Lower lobe of right lung (tissue), 2 donors: Measurements from ENCODE around the gene UCK1. TPM values are rescaled to one million over a fixed set of nuclear protein-coding genes. Genes with fewer than 3 reads are reported as not detected.

ENCODE experiments used
- ATAC-seq, 2 donors: fragments of 200-7000 bp; cut with Tn5 transposase; one replicate each; pipeline ENCODE4 v1.9.1; 2020 to 2022; ENCODE audit warnings: mild to moderate bottlenecking in 2 of 2, moderate library complexity in 2 of 2
- DNase-seq: peaks from one replicate; pipeline ENCODE4 v3.0.0-alpha.2; 2020
- H3K27ac ChIP-seq: fragments of 200-600 bp; one replicate; pipeline ENCODE4 v1.8.0; 2022
- H3K27me3 ChIP-seq: fragments of 200-600 bp; one replicate; pipeline ENCODE4 v1.8.0; 2022; ENCODE audit warnings: low read depth
- H3K36me3 ChIP-seq: fragments of 200-600 bp; one replicate; pipeline ENCODE4 v1.8.0; 2022; ENCODE audit warnings: mild to moderate bottlenecking
- H3K4me1 ChIP-seq: fragments of 200-600 bp; one replicate; pipeline ENCODE4 v1.8.0; 2022
- H3K4me3 ChIP-seq: fragments of 200-600 bp; one replicate; pipeline ENCODE4 v1.8.0; 2022; ENCODE audit warnings: mild to moderate bottlenecking
- H3K9me3 ChIP-seq: fragments of 200-600 bp; one replicate; pipeline ENCODE4 v1.8.0; 2022
- intact Hi-C: fragments of 100-400 bp; cut with DNase I; formaldehyde crosslinking; loops from one replicate; pipeline ENCODE4 v1.11.0; 2022
- total RNA-seq: library from RNA; stranded (reverse); fragmentation: NEBNext Ultra II Directional; extraction: Animal tissue kit (Norgen Biotek cat#: 25700); gene quantifications from one replicate; pipeline ENCODE4 v1.2.1, GENCODE V29; 2021
- TF ChIP-seq, protein P1 (sequence below): fragments of 200-600 bp; IDR thresholded peaks from one replicate; pipeline ENCODE4 v1.8.0; 2022; ENCODE audit warnings: antibody characterized with exemption, mild to moderate bottlenecking
- donor health status: DM: no; HTN: yes; CAD: no; lungs with severe emphysema.

UCK1 gene
- total RNA-seq, 1 donor from 2014 or later: 25.9 TPM

- Histone ChIP-seq H3K27me3 (no peaks in the 10 kb centered on the region), H3K4me1 (no peaks in the 10 kb centered on the region), H3K4me3 (no peak overlapping the region), H3K36me3 (peaks cover 100% of the 10 kb centered on the region), H3K9me3 (no peaks in the 10 kb centered on the region), H3K27ac (no peak overlapping the region)
- TF ChIP-seq, protein P1, sequence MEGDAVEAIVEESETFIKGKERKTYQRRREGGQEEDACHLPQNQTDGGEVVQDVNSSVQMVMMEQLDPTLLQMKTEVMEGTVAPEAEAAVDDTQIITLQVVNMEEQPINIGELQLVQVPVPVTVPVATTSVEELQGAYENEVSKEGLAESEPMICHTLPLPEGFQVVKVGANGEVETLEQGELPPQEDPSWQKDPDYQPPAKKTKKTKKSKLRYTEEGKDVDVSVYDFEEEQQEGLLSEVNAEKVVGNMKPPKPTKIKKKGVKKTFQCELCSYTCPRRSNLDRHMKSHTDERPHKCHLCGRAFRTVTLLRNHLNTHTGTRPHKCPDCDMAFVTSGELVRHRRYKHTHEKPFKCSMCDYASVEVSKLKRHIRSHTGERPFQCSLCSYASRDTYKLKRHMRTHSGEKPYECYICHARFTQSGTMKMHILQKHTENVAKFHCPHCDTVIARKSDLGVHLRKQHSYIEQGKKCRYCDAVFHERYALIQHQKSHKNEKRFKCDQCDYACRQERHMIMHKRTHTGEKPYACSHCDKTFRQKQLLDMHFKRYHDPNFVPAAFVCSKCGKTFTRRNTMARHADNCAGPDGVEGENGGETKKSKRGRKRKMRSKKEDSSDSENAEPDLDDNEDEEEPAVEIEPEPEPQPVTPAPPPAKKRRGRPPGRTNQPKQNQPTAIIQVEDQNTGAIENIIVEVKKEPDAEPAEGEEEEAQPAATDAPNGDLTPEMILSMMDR: no peak
- intact Hi-C loops: no loop called here
- DNase-seq (peak; percentile 28), ATAC-seq (no peak)
Observed at GRCh38 chr9:131477816-131478419, 53.1 kb downstream of the UCK1 start.

DNA sequence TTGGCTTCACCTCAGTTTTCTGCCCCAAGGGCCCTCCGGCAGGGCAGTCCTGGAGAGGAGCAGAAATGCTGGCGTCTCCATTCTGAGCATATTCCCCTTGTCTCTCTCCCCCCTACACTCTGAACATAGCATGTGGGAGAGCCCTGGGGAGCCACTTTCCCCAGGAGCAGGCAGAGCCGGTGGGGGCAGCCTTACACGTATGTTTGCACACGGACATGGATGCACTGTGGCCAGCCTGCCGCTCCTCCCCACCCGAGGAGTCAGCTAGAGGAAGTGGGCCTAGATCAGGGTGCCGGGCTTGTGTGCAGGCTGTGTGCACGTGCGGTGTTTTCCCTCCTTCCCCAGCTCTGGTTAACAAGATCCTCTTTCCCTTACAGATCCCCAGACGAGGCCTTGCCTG, 53.7 kb downstream of the UCK1 start:
- no peaks in the 10 kb centered on the region for H3K27me3 ChIP-seq
- H3K4me1 ChIP-seq: no peaks in the 10 kb centered on the region
- no peak overlapping the region for H3K27ac ChIP-seq
- TF ChIP-seq, protein P1: no peak
- H3K4me3 ChIP-seq: no peak overlapping the region
- peaks cover 100% of the 10 kb centered on the region for H3K36me3 ChIP-seq
- no peaks in the 10 kb centered on the region for H3K9me3 ChIP-seq
- ATAC-seq: no peak
- peak; percentile 29 for DNase-seq
- intact Hi-C loops: no loop called here

- H3K4me1 ChIP-seq: no peaks in the 10 kb centered on the region
- intact Hi-C loops: no loop called here
- TF ChIP-seq, protein P1: no peak
- ATAC-seq (peak in 1 of 2 donors; percentile 34), DNase-seq (no peak)
- peaks cover 100% of the 10 kb centered on the region for H3K36me3 ChIP-seq
- no peaks in the 10 kb centered on the region for H3K9me3 ChIP-seq
- H3K27me3 ChIP-seq: no peaks in the 10 kb centered on the region
- H3K27ac ChIP-seq: no peak overlapping the region
- no peak overlapping the region for H3K4me3 ChIP-seq
Observed at GRCh38 chr9:131476777-131477345, 54.2 kb downstream of the UCK1 start.

- Histone ChIP-seq H3K4me1 (no peaks in the 10 kb centered on the region), H3K36me3 (peaks cover 100% of the 10 kb centered on the region), H3K9me3 (no peaks in the 10 kb centered on the region), H3K27me3 (no peaks in the 10 kb centered on the region), H3K27ac (no peak overlapping the region), H3K4me3 (no peak overlapping the region)
- intact Hi-C loops: no loop called here
- TF ChIP-seq, protein P1: peak; percentile 35
- DNase-seq (no peak), ATAC-seq (peak in 1 of 2 donors; percentile 31)
Observed at GRCh38 chr9:131475956-131476776, 54.9 kb downstream of the UCK1 start.

DNA sequence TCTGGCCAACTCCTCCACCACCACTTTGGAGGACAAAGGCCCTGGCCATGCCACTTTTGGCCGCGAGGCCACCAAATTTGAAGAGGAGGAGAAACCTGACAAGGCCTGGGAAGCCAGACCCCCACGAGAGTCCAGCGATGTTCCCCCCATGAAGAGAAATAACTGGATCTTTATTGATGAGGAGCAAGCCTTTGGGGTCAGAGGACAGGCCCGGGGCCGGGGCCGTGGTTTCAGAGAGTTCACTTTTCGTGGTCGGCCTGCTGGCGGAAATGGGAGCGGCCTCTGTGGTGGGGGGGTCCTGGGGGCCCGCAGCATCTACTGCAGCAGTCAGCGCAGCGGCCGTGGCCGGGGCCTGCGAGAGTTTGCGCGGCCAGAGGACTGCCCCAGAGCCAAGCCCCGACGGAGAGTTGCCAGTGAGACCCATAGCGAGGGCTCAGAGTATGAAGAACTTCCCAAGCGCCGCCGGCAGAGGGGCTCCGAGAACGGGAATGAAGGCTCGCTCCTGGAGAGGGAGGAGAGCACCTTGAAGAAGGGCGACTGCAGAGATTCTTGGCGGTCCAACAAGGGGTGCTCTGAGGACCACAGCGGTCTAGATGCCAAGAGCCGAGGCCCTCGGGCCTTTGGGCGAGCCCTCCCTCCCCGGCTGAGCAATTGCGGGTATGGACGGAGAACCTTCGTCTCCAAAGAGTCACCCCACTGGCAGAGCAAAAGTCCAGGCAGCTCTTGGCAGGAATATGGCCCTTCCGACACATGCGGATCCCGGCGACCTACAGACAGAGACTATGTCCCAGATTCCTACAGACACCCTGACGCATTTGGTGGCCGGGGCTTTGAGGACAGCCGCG, 55.7 kb downstream of the UCK1 start:
- intact Hi-C loops: no loop called here
- H3K4me1 ChIP-seq: no peaks in the 10 kb centered on the region
- H3K27ac ChIP-seq: no peak overlapping the region
- no peaks in the 10 kb centered on the region for H3K9me3 ChIP-seq
- TF ChIP-seq, protein P1: no peak
- ATAC-seq (no peak), DNase-seq (peak; percentile 41)
- no peak overlapping the region for H3K4me3 ChIP-seq
- no peaks in the 10 kb centered on the region for H3K27me3 ChIP-seq
- H3K36me3 ChIP-seq: peaks cover 100% of the 10 kb centered on the region
